A549 (cell line): ENCODE measurements around the gene MTTP.

Experiments used
- CTCF ChIP-seq: fragments of >200 bp; sonication (Bioruptor Twin); formaldehyde crosslinking; IDR thresholded peaks from 3 replicates; pipeline ENCODE4 v1.5.1; 2016
- GATA3 ChIP-seq: IDR thresholded peaks from 2 replicates; pipeline ENCODE4 v1.6.1; 2012; ENCODE audit warnings: borderline replicate concordance
- PHF8 ChIP-seq: fragments of 200-600 bp; sonication (generic); IDR thresholded peaks from 2 replicates; pipeline ENCODE4 v1.6.1; 2016; ENCODE audit warnings: low read depth, mild to moderate bottlenecking, antibody characterized with exemption, moderate library complexity, borderline replicate concordance
- POLR2A ChIP-seq: IDR thresholded peaks from 2 replicates; pipeline ENCODE4 v1.6.1; 2012; ENCODE audit warnings: mild to moderate bottlenecking, low read length
- RFX5 ChIP-seq: fragments of 450-650 bp; IDR thresholded peaks from 2 replicates; pipeline ENCODE4 v1.7.1; 2014; ENCODE audit warnings: antibody characterized with exemption, mild to moderate bottlenecking, moderate library complexity

- TF ChIP-seq GATA3, result no peak
- no peak for TF ChIP-seq RFX5
- TF ChIP-seq CTCF, result no peak
- no peak for TF ChIP-seq POLR2A
- TF ChIP-seq PHF8, result no peak
Measured at GRCh38 chr4:99661907-99662306, 87.3 kb downstream of the MTTP start.
